ENCODE measurements around the gene LDLR. TPM values are rescaled to one million over a fixed set of nuclear protein-coding genes. Genes with fewer than 3 reads are reported as not detected.

Gene LDLR
- total and polyA plus RNA-seq, 2 experiments from 2014 or later = 13.8 to 29.6 TPM

DNA sequence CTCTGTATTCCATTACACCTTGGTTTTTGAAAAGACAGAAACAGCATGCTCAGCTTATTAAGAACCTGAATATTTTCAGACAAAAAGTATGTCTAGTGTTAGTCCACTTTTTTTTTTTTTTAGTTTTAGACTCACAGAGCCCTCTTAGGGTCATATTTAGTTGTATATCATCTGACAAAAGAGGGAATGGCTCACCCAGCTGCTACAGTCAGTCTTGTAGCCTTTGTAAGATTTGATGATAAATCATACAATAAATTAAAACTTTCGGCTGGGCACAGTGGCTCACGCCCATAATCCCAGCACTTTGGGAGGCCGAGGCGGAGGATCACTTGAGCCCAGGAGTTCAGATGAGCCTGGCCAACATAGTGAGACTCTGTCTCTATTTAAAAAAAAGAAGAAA is 43.7 kb upstream of the LDLR start:
- DNase-seq = no peak
- Histone ChIP-seq H3K9me3 (ENCODE audit: low read depth) (no peaks in the 10 kb centered on the region), H3K9ac (no peak overlapping the region), H3K36me3 (ENCODE audit: low read depth) (peaks cover 4% of the 10 kb centered on the region; the same call in 1 of the 2 replicates), H4K20me1 (ENCODE audit: insufficient read depth) (no peaks in the 10 kb centered on the region), H3F3A (ENCODE audit: insufficient read depth) (no peaks in the 10 kb centered on the region), H3K4me3 (no peak overlapping the region), H2AFZ (no peak overlapping the region), H3K4me2 (ENCODE audit: unreplicated experiment) (no peak overlapping the region), H3K27me3 (replicated peaks; ENCODE audit: insufficient read depth) (no peaks in the 10 kb centered on the region), H3K79me2 (ENCODE audit: insufficient read depth) (peaks cover 10% of the 10 kb centered on the region), H3K27ac (no peak overlapping the region), H3K4me1 (ENCODE audit: insufficient read depth) (no peaks in the 10 kb centered on the region), H3K9me2 (ENCODE audit: insufficient read depth) (no peaks in the 10 kb centered on the region)
- in situ Hi-C loops (cut with MboI) = no loop called here
- TF ChIP-seq EZH2phosphoT487 (IDR thresholded peaks at IDR 0.05; ENCODE audit: insufficient read depth, low read depth) (no peak), EZH2 (IDR thresholded peaks at IDR 0.05; ENCODE audit: insufficient read depth, poor library complexity, severe bottlenecking) (no peak)
- 96 to 98% methylated on average over 4 of the region's 4 CpGs for WGBS, 2 experiments (ENCODE audit: low coverage in 1 of 2, low lambda C conversion rate in 2 of 2, missing lambda C conversion rate in 2 of 2)

DNA sequence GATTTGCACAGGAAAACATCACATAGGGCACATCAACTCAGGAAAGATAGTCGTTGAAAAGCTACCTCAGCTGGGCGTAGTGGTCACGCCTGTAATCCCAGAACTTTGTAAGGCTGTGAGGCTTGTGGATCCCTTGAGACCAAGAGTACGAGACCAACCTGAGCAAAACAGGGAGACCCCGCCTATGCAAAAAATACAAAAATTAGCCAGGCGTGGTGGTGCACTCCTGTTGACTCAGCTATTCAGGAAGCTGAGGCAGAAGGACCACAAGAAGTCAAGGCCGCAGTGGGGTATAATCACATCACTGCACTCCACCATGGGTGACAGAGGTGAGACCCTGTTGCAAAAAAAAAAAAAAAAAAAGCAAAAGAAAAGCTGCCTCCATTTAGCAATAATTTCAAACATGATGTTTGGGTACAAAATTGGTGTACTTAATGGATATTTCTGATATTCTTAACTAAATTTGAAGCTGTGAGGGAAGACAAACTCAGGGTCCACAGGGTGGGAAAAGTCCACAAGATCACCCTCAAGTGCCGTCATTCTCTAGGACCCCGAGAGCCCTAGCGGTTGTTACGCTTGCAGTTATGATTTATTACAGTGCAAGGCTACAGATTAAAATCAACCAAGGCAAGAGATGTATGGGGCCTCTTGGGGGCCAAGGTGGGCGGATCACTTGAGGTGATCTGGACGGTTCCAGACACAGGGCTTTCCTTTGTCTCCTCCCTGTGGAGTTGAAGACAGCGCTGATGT is 42.5 kb upstream of the LDLR start:
- no peak overlapping the region for H3K9ac ChIP-seq
- no peaks in the 10 kb centered on the region for H3K9me3 ChIP-seq (ENCODE audit: low read depth)
- WGBS, 2 experiments (ENCODE audit: low coverage in 1 of 2, low lambda C conversion rate in 2 of 2, missing lambda C conversion rate in 2 of 2) = 93 to 94% methylated on average over 14 of the region's 14 CpGs
- no peaks in the 10 kb centered on the region for H3K9me2 ChIP-seq (ENCODE audit: insufficient read depth)
- no peak overlapping the region for H2AFZ ChIP-seq
- H3K4me3 ChIP-seq = no peak overlapping the region
- no peaks in the 10 kb centered on the region for H3K27me3 ChIP-seq (replicated peaks; ENCODE audit: insufficient read depth)
- no peak for TF ChIP-seq EZH2phosphoT487 (IDR thresholded peaks at IDR 0.05; ENCODE audit: insufficient read depth, low read depth)
- TF ChIP-seq EZH2 (IDR thresholded peaks at IDR 0.05; ENCODE audit: insufficient read depth, poor library complexity, severe bottlenecking) = no peak
- no peak for DNase-seq
- peaks cover 4% of the 10 kb centered on the region; the same call in 1 of the 2 replicates for H3K36me3 ChIP-seq (ENCODE audit: low read depth)
- in situ Hi-C loops (cut with MboI) = no loop called here
- H3K4me2 ChIP-seq (ENCODE audit: unreplicated experiment) = no peak overlapping the region
- no peaks in the 10 kb centered on the region for H3K4me1 ChIP-seq (ENCODE audit: insufficient read depth)
- H3K79me2 ChIP-seq (ENCODE audit: insufficient read depth) = peaks cover 9% of the 10 kb centered on the region; the same call in 1 of the 2 replicates
- no peak overlapping the region for H3K27ac ChIP-seq
- H4K20me1 ChIP-seq (ENCODE audit: insufficient read depth) = no peaks in the 10 kb centered on the region
- H3F3A ChIP-seq (ENCODE audit: insufficient read depth) = no peaks in the 10 kb centered on the region

DNA sequence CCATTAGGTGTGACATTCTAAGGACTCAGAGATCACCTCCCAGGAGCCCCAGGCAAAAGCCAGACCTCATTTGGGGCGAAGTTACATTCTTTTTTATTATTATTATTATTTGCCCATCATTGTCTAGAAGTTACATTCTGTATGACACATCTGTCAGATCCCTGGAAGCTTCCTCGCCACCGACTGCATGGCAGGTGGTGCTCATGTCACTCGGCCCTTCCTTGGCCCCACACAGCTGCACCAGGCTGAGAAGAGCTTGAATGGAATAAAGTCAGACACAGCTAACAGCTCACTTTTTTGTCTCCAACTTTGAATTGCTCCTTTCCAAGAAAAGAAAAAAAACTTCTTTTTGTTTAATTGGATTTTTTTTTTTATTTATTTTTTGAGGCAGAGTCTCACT is 41.4 kb upstream of the LDLR start:
- WGBS, 2 experiments (ENCODE audit: low coverage in 1 of 2, low lambda C conversion rate in 2 of 2, missing lambda C conversion rate in 2 of 2) = 84 to 92% methylated on average over 4 of the region's 4 CpGs
- Histone ChIP-seq H3K4me1 (ENCODE audit: insufficient read depth) (no peaks in the 10 kb centered on the region), H3K27ac (no peak overlapping the region), H3K4me3 (no peak overlapping the region), H3K79me2 (ENCODE audit: insufficient read depth) (0 out of 2 replicates have a peak, but pooled peaks cover under 1% of the 10 kb centered on the region), H3K9ac (no peak overlapping the region), H2AFZ (no peak overlapping the region), H4K20me1 (ENCODE audit: insufficient read depth) (no peaks in the 10 kb centered on the region), H3K27me3 (replicated peaks; ENCODE audit: insufficient read depth) (no peaks in the 10 kb centered on the region), H3K4me2 (ENCODE audit: unreplicated experiment) (no peak overlapping the region), H3K36me3 (ENCODE audit: low read depth) (peaks cover 4% of the 10 kb centered on the region; the same call in 1 of the 2 replicates), H3K9me2 (ENCODE audit: insufficient read depth) (no peaks in the 10 kb centered on the region), H3K9me3 (ENCODE audit: low read depth) (no peaks in the 10 kb centered on the region), H3F3A (ENCODE audit: insufficient read depth) (no peaks in the 10 kb centered on the region)
- DNase-seq = no peak
- no peak for TF ChIP-seq EZH2 (IDR thresholded peaks at IDR 0.05; ENCODE audit: insufficient read depth, poor library complexity, severe bottlenecking)
- no peak for TF ChIP-seq EZH2phosphoT487 (IDR thresholded peaks at IDR 0.05; ENCODE audit: insufficient read depth, low read depth)
- in situ Hi-C loops (cut with MboI) = no loop called here

DNA sequence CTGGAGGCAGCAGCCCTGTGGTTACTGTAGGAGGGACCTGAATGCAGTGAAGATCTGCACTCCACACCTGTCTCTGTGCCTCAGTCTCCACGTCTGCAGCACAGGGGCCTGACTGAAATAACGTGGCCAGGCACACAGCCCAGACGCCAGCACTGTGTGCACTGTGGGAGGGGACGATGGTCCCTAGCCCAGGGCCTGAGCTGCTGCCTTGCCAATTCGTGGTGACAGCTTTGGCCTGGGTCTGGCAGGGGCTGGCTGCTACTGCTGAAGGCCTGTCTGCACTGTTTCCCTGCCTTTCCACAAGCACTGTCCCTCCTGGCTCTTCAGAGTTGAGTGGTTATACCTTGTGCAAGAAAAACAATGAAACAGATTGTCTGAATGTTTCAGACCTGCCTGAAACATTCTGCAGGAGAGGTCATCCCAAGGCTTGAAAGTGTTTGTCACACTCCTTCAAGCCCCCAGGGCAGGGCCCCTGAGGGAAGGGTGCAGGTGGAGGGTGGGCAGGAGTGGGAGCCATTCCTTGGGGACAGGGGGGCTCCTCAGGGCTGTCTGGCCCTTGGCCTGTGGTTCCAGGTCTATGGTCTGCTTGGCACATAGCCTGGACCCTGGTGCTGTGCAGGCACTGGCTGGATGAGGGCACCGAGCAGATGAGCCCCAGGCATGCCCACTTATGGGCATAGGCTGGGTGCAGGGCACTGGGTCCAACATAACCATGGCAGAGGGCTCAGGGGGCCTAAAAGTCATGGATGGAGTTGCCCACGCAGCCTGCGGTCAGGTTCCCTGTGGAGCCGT is 38.7 kb upstream of the LDLR start:
- DNase-seq = no peak
- no peak overlapping the region for H3K4me2 ChIP-seq (ENCODE audit: unreplicated experiment)
- H3K36me3 ChIP-seq (ENCODE audit: low read depth) = peaks cover under 1% of the 10 kb centered on the region; the same call in 1 of the 2 replicates
- H3F3A ChIP-seq (ENCODE audit: insufficient read depth) = no peaks in the 10 kb centered on the region
- in situ Hi-C loops (cut with MboI) = no loop called here
- H3K9me3 ChIP-seq (ENCODE audit: low read depth) = no peaks in the 10 kb centered on the region
- H3K27me3 ChIP-seq (replicated peaks; ENCODE audit: insufficient read depth) = no peaks in the 10 kb centered on the region
- H3K79me2 ChIP-seq (ENCODE audit: insufficient read depth) = no peaks in the 10 kb centered on the region
- 81 to 88% methylated on average over 9 of the region's 9 CpGs for WGBS, 2 experiments (ENCODE audit: low coverage in 1 of 2, low lambda C conversion rate in 2 of 2, missing lambda C conversion rate in 2 of 2)
- no peak overlapping the region for H3K9ac ChIP-seq
- H3K9me2 ChIP-seq (ENCODE audit: insufficient read depth) = no peaks in the 10 kb centered on the region
- no peaks in the 10 kb centered on the region for H3K4me1 ChIP-seq (ENCODE audit: insufficient read depth)
- H2AFZ ChIP-seq = no peak overlapping the region
- no peak overlapping the region for H3K4me3 ChIP-seq
- no peaks in the 10 kb centered on the region for H4K20me1 ChIP-seq (ENCODE audit: insufficient read depth)
- no peak overlapping the region for H3K27ac ChIP-seq
- TF ChIP-seq EZH2phosphoT487 (IDR thresholded peaks at IDR 0.05; ENCODE audit: insufficient read depth, low read depth) (no peak), EZH2 (IDR thresholded peaks at IDR 0.05; ENCODE audit: insufficient read depth, poor library complexity, severe bottlenecking) (no peak)

All from GM23248 (cell line).